Peyer's patch (tissue), 4 donors: ENCODE results near the gene KIF23. TPM values are rescaled to one million over a fixed set of nuclear protein-coding genes. Genes with fewer than 3 reads are reported as not detected.

Experiments
- DNase-seq, 3 donors: peaks; one replicate each; pipeline ENCODE4 v3.0.0-alpha.2; 2017 to 2019
- H3K27ac ChIP-seq, 4 donors: fragments of 200-600 bp; sonication (generic); one replicate each; pipeline ENCODE4 v1.5.1; 2016 to 2019
- H3K27me3 ChIP-seq, 2 donors: fragments of 200-600 bp; sonication (generic); one replicate each; pipeline ENCODE4 v1.5.1; 2019
- H3K36me3 ChIP-seq, 3 donors: fragments of 200-600 bp; sonication (generic); one replicate each; pipeline ENCODE4 v1.5.1; 2016 to 2019
- H3K4me1 ChIP-seq, 4 donors: fragments of 200-600 bp; sonication (generic); one replicate each; pipeline ENCODE4 v1.5.1; 2016 to 2019
- H3K4me3 ChIP-seq, 4 donors: fragments of 200-600 bp; sonication (generic); 1 replicate in 3 of 4; 2 replicates in 1 of 4; pipeline ENCODE4 v1.5.1; 2016 to 2019; ENCODE audit warnings: mild to moderate bottlenecking in 1 of 4
- H3K9me3 ChIP-seq, 4 donors: fragments of 200-600 bp; sonication (generic); one replicate each; pipeline ENCODE4 v1.5.1; 2016 to 2019; ENCODE audit warnings: mild to moderate bottlenecking in 1 of 4
- CTCF ChIP-seq, 6 experiments: fragments of 450-650 bp in 4 of 6; fragments of 200-600 bp in 2 of 6; sonication (generic) in 1 of 6; IDR thresholded peaks; one replicate each; pipeline ENCODE4 v1.5.1; 2017 to 2019; ENCODE audit warnings: antibody characterized with exemption in 6 of 6, mild to moderate bottlenecking in 3 of 6, moderate library complexity in 1 of 6
- POLR2A ChIP-seq, 2 donors: fragments of 450-650 bp; IDR thresholded peaks; one replicate each; pipeline ENCODE4 v1.5.1; 2017; ENCODE audit warnings: antibody characterized with exemption in 2 of 2, mild to moderate bottlenecking in 2 of 2, moderate library complexity in 2 of 2
- total RNA-seq, 4 donors: library from RNA; depleted of rRNA; stranded (reverse); fragments of >200 nt; gene quantifications; one replicate each; pipeline ENCODE4 v1.1.0, GENCODE V29; 2016

Gene KIF23
- total RNA-seq, 4 donors from 2014 or later: 2.2 to 33.8 (median 6.0) TPM

DNA sequence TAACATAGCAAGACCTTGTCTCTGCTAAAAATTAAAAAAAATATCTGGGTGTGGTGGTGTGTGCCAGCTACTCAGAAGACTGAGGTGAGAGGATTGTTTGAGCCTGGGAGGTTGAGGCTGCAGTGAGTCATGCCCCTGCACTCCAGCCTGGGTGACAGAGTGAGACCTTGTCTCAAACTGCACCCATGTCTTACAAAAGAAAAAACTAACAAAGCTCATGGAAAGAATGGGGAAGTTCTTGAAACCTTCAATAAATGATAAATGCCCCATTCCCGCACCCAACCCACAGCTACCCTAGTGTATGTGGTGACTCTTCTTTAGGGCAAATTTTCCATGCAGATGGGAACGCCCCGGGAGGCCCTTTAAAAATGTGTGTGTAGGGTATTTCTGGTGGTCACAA lies 66.8 kb downstream of the KIF23 start:
- Histone ChIP-seq H3K9me3 (no peaks in the 10 kb centered on the region), H3K4me1 (no peaks in the 10 kb centered on the region), H3K4me3 (no peak overlapping the region), H3K27me3 (no peaks in the 10 kb centered on the region), H3K36me3 (no peaks in the 10 kb centered on the region), H3K27ac (no peak overlapping the region)
- no peak for DNase-seq
- TF ChIP-seq POLR2A (IDR thresholded peaks at IDR 0.05): no peak

DNA sequence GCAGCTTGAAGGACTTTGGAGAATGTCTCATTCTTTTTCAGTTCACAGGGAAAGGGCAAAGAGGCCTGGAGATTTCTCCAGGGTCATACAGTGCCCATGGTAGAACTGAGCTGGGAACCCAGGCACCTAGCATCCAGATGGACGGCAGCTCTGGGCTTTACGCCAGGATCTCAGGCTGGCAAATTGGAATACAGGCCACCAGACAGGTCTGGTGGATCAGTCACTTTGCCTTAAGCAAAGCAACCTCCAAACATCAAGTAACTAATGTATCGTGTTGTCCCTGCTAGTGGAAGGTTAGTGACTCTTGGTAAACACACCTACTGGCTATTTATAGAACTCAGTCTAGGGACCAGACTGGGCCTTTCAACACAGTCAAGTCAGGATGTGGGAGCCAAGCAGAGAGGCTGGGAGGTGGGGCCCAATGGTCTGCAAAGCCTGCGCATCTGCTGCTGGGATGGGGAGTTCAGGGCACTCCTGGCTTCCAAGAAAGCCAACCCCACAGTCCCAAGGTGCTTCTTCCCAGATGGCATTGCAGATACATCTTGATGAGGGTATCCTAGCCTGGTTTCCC lies 68.6 kb downstream of the KIF23 start:
- no peak for DNase-seq
- no peaks in the 10 kb centered on the region for H3K4me1 ChIP-seq
- H3K27ac ChIP-seq: no peak overlapping the region
- H3K4me3 ChIP-seq: no peak overlapping the region
- H3K27me3 ChIP-seq: no peaks in the 10 kb centered on the region
- no peak for TF ChIP-seq POLR2A (IDR thresholded peaks at IDR 0.05)
- no peak for TF ChIP-seq CTCF (IDR thresholded peaks at IDR 0.05)
- no peaks in the 10 kb centered on the region for H3K36me3 ChIP-seq
- H3K9me3 ChIP-seq: no peaks in the 10 kb centered on the region

GRCh38 chr15:69484837-69485236 lies 70.7 kb downstream of the KIF23 start:
- no peak for DNase-seq
- no peaks in the 10 kb centered on the region for H3K9me3 ChIP-seq
- H3K27me3 ChIP-seq: no peaks in the 10 kb centered on the region
- H3K4me1 ChIP-seq: no peaks in the 10 kb centered on the region
- no peak overlapping the region for H3K27ac ChIP-seq
- H3K4me3 ChIP-seq: no peak overlapping the region
- TF ChIP-seq CTCF (IDR thresholded peaks at IDR 0.05) (no peak), POLR2A (IDR thresholded peaks at IDR 0.05) (no peak)
- no peaks in the 10 kb centered on the region for H3K36me3 ChIP-seq

DNA sequence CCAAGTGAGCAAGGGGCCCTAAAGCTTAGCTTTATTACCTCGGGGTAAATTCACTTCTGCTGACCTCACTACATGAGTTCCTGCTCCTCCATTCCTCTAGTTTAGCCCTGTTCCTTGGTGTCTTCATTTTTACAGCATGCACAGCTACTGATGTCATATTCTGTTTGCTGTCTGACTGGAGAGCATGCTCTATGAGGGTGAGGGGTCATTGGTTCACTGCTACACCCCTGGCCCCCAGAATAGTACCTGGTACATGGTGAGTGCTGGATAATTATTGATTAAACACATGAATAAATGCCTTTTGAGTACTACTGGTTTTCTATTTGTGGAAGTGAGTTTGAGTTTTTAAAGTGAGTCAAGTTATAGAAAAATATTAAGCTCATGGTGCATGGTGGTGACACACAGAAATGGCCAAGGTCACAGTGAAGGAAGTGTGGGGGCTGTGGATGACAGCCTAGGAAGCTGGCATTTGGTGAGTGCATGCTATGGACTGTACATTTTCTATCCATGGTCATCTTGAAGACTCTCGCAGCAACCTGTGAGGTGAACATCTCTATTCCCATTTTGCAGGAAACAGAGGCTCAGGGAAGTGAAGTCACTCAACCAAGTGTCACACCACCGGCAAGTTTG lies 72.4 kb downstream of the KIF23 start:
- Histone ChIP-seq H3K36me3 (no peaks in the 10 kb centered on the region), H3K27ac (no peak overlapping the region), H3K4me1 (no peaks in the 10 kb centered on the region), H3K9me3 (no peaks in the 10 kb centered on the region), H3K4me3 (no peak overlapping the region), H3K27me3 (no peaks in the 10 kb centered on the region)
- TF ChIP-seq POLR2A (IDR thresholded peaks at IDR 0.05) (no peak), CTCF (IDR thresholded peaks at IDR 0.05) (no peak)
- no peak for DNase-seq

GRCh38 chr15:69489073-69489571 lies 75.0 kb downstream of the KIF23 start:
- TF ChIP-seq POLR2A (IDR thresholded peaks at IDR 0.05) (no peak), CTCF (IDR thresholded peaks at IDR 0.05) (no peak)
- Histone ChIP-seq H3K4me3 (no peak overlapping the region), H3K36me3 (no peaks in the 10 kb centered on the region), H3K9me3 (no peaks in the 10 kb centered on the region), H3K27ac (no peak overlapping the region), H3K4me1 (no peaks in the 10 kb centered on the region), H3K27me3 (no peaks in the 10 kb centered on the region)
- no peak for DNase-seq

DNA sequence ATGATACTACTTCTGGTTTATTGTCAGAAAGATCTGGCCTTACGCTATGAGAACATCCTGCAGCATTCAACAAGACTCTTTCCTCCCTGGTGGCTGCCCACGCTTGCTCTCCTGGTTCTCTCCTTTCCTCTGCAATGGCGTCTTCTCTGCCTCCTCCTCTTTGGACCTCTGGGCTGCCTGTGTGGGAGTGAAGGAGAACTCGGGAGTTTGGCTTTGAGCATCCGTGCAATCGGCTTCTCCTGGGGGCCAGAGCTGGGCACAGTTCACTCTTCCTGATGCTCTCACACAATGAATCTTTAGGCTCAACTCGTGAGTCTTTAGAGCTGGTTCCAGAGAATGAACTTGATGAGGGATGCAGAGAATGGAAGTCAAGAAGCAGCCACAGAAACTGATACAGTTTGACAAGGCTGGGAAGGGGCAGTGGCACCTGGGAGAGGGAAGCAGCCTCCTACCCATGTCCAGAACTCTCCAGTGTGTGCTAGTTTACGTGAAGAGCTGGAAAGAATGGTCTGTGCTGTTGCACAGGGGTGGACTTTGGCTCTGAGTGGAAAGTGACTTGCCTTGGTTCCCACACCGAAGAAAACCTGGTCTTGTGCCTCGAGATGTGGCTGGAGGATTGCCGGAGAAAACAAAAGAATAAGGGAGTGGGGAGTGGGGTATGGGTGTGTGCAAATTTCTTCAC lies 76.3 kb downstream of the KIF23 start:
- Histone ChIP-seq H3K9me3 (no peaks in the 10 kb centered on the region), H3K4me3 (no peak overlapping the region), H3K36me3 (no peaks in the 10 kb centered on the region), H3K27ac (no peak overlapping the region), H3K27me3 (no peaks in the 10 kb centered on the region), H3K4me1 (no peaks in the 10 kb centered on the region)
- DNase-seq: no peak
- TF ChIP-seq POLR2A (IDR thresholded peaks at IDR 0.05) (no peak), CTCF (IDR thresholded peaks at IDR 0.05) (no peak)
